Esophagus squamous epithelium (tissue), 5 donors: ENCODE results near the gene UBE2S. TPM values are rescaled to one million over a fixed set of nuclear protein-coding genes. Genes with fewer than 3 reads are reported as not detected.

Source experiments
- DNase-seq: peaks from one replicate; lab custom pipeline; 2025; lab: John Stamatoyannopoulos, UW
- H3K27ac ChIP-seq, 4 donors: fragments of 200-600 bp; sonication (generic); one replicate each; pipeline ENCODE4 v1.5.1; 2016 to 2019; ENCODE audit warnings: mild to moderate bottlenecking in 1 of 4
- H3K27me3 ChIP-seq, 4 donors: fragments of 200-600 bp; sonication (generic); 1 replicate in 3 of 4; 2 replicates in 1 of 4; pipeline versions ENCODE4 v1.5.1 to v1.6.0; 2017 to 2021; ENCODE audit warnings: antibody characterized with exemption in 1 of 4
- H3K36me3 ChIP-seq, 3 donors: fragments of 200-600 bp; sonication (generic); one replicate each; pipeline ENCODE4 v1.5.1; 2016 to 2019
- H3K4me1 ChIP-seq, 3 donors: fragments of 200-600 bp; sonication (generic); one replicate each; pipeline ENCODE4 v1.5.1; 2017 to 2019
- H3K4me3 ChIP-seq, 4 donors: fragments of 200-600 bp; sonication (generic); 1 replicate in 3 of 4; 2 replicates in 1 of 4; pipeline ENCODE4 v1.5.1; 2016 to 2019; ENCODE audit warnings: mild to moderate bottlenecking in 2 of 4, moderate library complexity in 1 of 4
- H3K9me3 ChIP-seq, 3 donors: fragments of 200-600 bp; sonication (generic); one replicate each; pipeline ENCODE4 v1.5.1; 2016 to 2019
- CTCF ChIP-seq, 6 experiments: fragments of 450-650 bp in 4 of 6; fragments of 200-600 bp in 2 of 6; sonication (generic) in 2 of 6; IDR thresholded peaks; one replicate each; pipeline ENCODE4 v1.5.1; 2016 to 2019; ENCODE audit warnings: antibody characterized with exemption in 6 of 6, mild to moderate bottlenecking in 4 of 6, moderate library complexity in 4 of 6
- POLR2A ChIP-seq, 4 donors: fragments of 450-650 bp; IDR thresholded peaks; one replicate each; pipeline ENCODE4 v1.6.1; 2017; ENCODE audit warnings: antibody characterized with exemption in 4 of 4, mild to moderate bottlenecking in 4 of 4, moderate library complexity in 3 of 4
- WGBS, 2 donors: methylation state at CpG; one replicate each; pipeline ENCODE4 v1.1.5; 2018; 5-methylcytosine and 5-hydroxymethylcytosine counted together
- intact Hi-C: fragments of 100-400 bp; cut with DNase I; formaldehyde crosslinking; loops from one replicate; pipeline ENCODE4 v1.15.0; 2022
- total RNA-seq, 4 donors: library from RNA; depleted of rRNA; stranded (reverse); fragments of >200 nt; gene quantifications; one replicate each; pipeline ENCODE4 v1.1.0, GENCODE V29; 2016
- donor health status: DM: yes; HTN: yes; CAD: no.

Gene UBE2S
- total RNA-seq, 4 donors from 2014 or later: 15.6 to 41.4 (median 31.2) TPM

DNA sequence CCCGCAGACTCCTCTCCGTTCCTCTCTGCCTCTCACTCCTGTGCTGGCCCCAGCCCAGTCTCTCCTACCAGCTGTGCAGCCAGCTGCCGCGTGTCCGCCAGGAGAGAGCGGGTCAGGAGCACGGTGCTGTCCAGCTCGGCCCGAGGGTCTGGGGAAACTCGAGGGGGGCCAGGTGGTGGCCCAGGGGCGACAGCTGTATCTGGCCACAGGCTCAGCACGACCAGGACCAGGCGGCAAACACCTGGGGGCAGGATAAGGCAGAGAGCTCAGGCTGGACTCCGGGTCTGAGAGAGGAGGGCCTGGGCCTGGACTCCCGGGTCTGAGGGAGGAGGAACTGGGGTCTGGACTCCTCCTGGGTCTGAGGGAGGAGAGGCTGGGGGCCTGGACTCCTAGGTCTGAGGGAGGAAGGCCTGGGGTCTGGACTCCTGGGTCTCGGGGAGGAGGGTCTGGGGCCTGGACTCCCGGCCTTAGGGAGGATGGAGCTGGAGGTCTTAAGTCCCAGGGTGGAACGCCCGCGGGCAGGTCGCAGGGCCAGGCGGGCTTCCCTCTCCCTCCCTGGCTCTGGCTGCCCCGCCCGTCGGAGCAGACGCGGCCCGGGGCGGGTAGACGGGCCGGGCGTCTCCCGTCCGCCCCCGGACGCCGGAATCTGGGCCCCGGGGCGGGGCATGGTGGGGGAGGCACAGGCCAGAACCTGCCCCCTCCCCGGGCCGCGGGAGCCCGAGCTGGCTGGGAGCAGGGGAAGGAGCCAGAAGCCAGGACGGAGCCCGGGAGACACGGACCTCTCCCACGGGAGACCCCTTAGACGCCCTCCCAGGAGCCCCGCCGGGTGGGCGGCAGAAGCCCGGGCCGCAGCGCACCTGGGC is 38.7 kb downstream of the UBE2S start:
- intact Hi-C loops: no loop called here
- no peak for TF ChIP-seq CTCF (IDR thresholded peaks at IDR 0.05)
- TF ChIP-seq POLR2A (IDR thresholded peaks at IDR 0.05): no peak
- Histone ChIP-seq H3K4me3 (peak overlapping the region in 2 of 4 donors; percentile 39 to 58), H3K4me1 (peaks cover 14 to 31% (median 20%) of the 10 kb centered on the region in 3 donors), H3K27ac (no peak overlapping the region), H3K9me3 (no peaks in the 10 kb centered on the region), H3K27me3 (peaks cover 17 to 92% (median 34%) of the 10 kb centered on the region in 4 donors), H3K36me3 (no peaks in the 10 kb centered on the region)
- WGBS, 2 donors: 8 to 13% methylated on average over 2 to 6 of the region's 54 CpGs
- DNase-seq: no peak

GRCh38 chr19:55368106-55368505 is 39.5 kb downstream of the UBE2S start:
- intact Hi-C loops: no loop called here
- TF ChIP-seq CTCF (IDR thresholded peaks at IDR 0.05): no peak
- no peak for TF ChIP-seq POLR2A (IDR thresholded peaks at IDR 0.05)
- no peak for DNase-seq

GRCh38 chr19:55366790-55367189 is 40.8 kb downstream of the UBE2S start:
- H3K27ac ChIP-seq: no peak overlapping the region
- WGBS, 2 donors: 94 to 97% methylated on average over 3 of the region's 3 CpGs
- H3K36me3 ChIP-seq: no peaks in the 10 kb centered on the region
- no peak for TF ChIP-seq CTCF (IDR thresholded peaks at IDR 0.05)
- H3K9me3 ChIP-seq: no peaks in the 10 kb centered on the region
- no peak for DNase-seq
- H3K4me3 ChIP-seq: no peak overlapping the region
- intact Hi-C loops: no loop called here
- peaks cover 17 to 90% (median 20%) of the 10 kb centered on the region in 4 donors for H3K27me3 ChIP-seq
- peaks cover 14 to 25% (median 20%) of the 10 kb centered on the region in 3 donors for H3K4me1 ChIP-seq

More at GRCh38 chr19:55368106-55368505, 39.5 kb downstream of the UBE2S start:
- WGBS, 2 donors: no CpG with 5 or more reads among the region's 16 CpGs
- no peak overlapping the region for H3K27ac ChIP-seq
- no peaks in the 10 kb centered on the region for H3K9me3 ChIP-seq
- H3K36me3 ChIP-seq: no peaks in the 10 kb centered on the region
- H3K4me1 ChIP-seq: peaks cover 14 to 25% (median 20%) of the 10 kb centered on the region in 3 donors
- H3K27me3 ChIP-seq: peaks cover 17 to 91% (median 29%) of the 10 kb centered on the region in 4 donors
- no peak overlapping the region for H3K4me3 ChIP-seq

- Histone ChIP-seq H3K27ac (no peak overlapping the region), H3K27me3 (peaks cover 17 to 90% (median 20%) of the 10 kb centered on the region in 4 donors), H3K4me1 (peaks cover 14 to 25% (median 20%) of the 10 kb centered on the region in 3 donors), H3K36me3 (no peaks in the 10 kb centered on the region), H3K4me3 (no peak overlapping the region), H3K9me3 (no peaks in the 10 kb centered on the region)
- 76 to 78% methylated on average over 10 to 11 of the region's 19 CpGs for WGBS, 2 donors
- no peak for DNase-seq
- intact Hi-C loops: no loop called here
- TF ChIP-seq POLR2A (IDR thresholded peaks at IDR 0.05) (no peak), CTCF (IDR thresholded peaks at IDR 0.05) (no peak)
Measured at GRCh38 chr19:55365964-55366363, 41.6 kb downstream of the UBE2S start.

DNA sequence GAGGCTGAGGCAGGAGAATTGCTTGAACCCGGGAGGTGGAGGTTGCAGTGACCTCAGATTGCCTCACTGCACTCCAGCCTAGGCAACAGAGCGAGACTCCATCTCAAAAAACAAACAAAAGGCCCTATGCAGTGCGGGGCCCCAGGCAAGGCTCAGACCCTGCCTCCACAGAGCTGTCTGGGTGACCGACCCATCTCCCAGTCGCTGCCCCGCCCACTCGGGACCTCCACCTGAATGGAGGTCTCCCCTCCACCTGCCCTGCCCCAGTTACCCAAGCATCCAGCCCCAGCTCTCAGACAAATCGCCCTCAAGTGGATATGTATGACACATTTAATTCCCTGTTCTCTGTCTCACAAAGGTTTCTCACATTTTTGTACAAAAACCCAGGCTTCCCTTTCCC is 42.3 kb downstream of the UBE2S start:
- intact Hi-C loops: no loop called here
- H3K9me3 ChIP-seq: no peaks in the 10 kb centered on the region
- H3K36me3 ChIP-seq: no peaks in the 10 kb centered on the region
- no peak overlapping the region for H3K4me3 ChIP-seq
- DNase-seq: no peak
- H3K4me1 ChIP-seq: peaks cover 10 to 20% (median 17%) of the 10 kb centered on the region in 3 donors
- no peak overlapping the region for H3K27ac ChIP-seq
- 74 to 88% methylated on average over 7 to 8 of the region's 8 CpGs for WGBS, 2 donors
- TF ChIP-seq POLR2A (IDR thresholded peaks at IDR 0.05) (no peak), CTCF (IDR thresholded peaks at IDR 0.05) (no peak)
- peaks cover 13 to 88% (median 15%) of the 10 kb centered on the region in 4 donors for H3K27me3 ChIP-seq
